Tibial nerve (tissue), 4 donors: ENCODE measurements around the gene GDA. TPM values are rescaled to one million over a fixed set of nuclear protein-coding genes. Genes with fewer than 3 reads are reported as not detected.

Experiments
- DNase-seq, 2 donors: peaks; one replicate each; pipeline ENCODE4 v3.0.0-alpha.2; 2019; ENCODE audit warnings: low spot score in 2 of 2
- H3K27ac ChIP-seq, 4 donors: fragments of 200-600 bp; sonication (generic) in 3 of 4; one replicate each; pipeline ENCODE4 v1.5.1; 2017 to 2019; ENCODE audit warnings: mild to moderate bottlenecking in 1 of 4
- H3K27me3 ChIP-seq, 2 donors: fragments of 200-600 bp; sonication (generic) in 1 of 2; one replicate each; pipeline versions ENCODE4 v1.5.1 to v1.6.0; 2017 to 2019
- H3K36me3 ChIP-seq, 3 donors: fragments of 200-600 bp; sonication (generic); one replicate each; pipeline ENCODE4 v1.5.1; 2018 to 2019
- H3K4me1 ChIP-seq, 4 donors: fragments of 200-600 bp; sonication (generic) in 3 of 4; one replicate each; pipeline ENCODE4 v1.5.1; 2017 to 2019
- H3K4me3 ChIP-seq, 4 donors: fragments of 200-600 bp; sonication (generic) in 3 of 4; one replicate each; pipeline ENCODE4 v1.5.1; 2017 to 2019; ENCODE audit warnings: mild to moderate bottlenecking in 1 of 4, moderate library complexity in 1 of 4
- H3K9me3 ChIP-seq, 4 donors: fragments of 200-600 bp; sonication (generic) in 3 of 4; one replicate each; pipeline ENCODE4 v1.5.1; 2017 to 2019
- CTCF ChIP-seq, 5 experiments: fragments of 200-600 bp in 3 of 5; fragments of 450-650 bp in 2 of 5; sonication (generic) in 3 of 5; IDR thresholded peaks; one replicate each; pipeline ENCODE4 v1.5.1; 2016 to 2019; ENCODE audit warnings: antibody characterized with exemption in 5 of 5, mild to moderate bottlenecking in 3 of 5, moderate library complexity in 2 of 5
- EP300 ChIP-seq, 2 donors: sonication (generic); formaldehyde crosslinking; IDR thresholded peaks; one replicate each; pipeline ENCODE4 v1.6.1; 2017; ENCODE audit warnings: antibody characterized with exemption in 2 of 2, mild to moderate bottlenecking in 1 of 2
- POLR2A ChIP-seq, 2 donors: fragments of 450-650 bp; IDR thresholded peaks; one replicate each; pipeline ENCODE4 v1.6.1; 2017; ENCODE audit warnings: antibody characterized with exemption in 2 of 2, mild to moderate bottlenecking in 2 of 2, moderate library complexity in 2 of 2
- WGBS, 2 donors: methylation state at CpG; one replicate each; pipeline ENCODE4 v1.1.5; 2018; 5-methylcytosine and 5-hydroxymethylcytosine counted together
- total RNA-seq, 4 donors: library from RNA; depleted of rRNA; stranded (reverse); fragments of >200 nt; gene quantifications; one replicate each; pipeline ENCODE4 v1.1.0, GENCODE V29; 2016

The GDA gene
- total RNA-seq, 4 donors from 2014 or later = 1.0 to 1.3 TPM; not detected in 2

DNA sequence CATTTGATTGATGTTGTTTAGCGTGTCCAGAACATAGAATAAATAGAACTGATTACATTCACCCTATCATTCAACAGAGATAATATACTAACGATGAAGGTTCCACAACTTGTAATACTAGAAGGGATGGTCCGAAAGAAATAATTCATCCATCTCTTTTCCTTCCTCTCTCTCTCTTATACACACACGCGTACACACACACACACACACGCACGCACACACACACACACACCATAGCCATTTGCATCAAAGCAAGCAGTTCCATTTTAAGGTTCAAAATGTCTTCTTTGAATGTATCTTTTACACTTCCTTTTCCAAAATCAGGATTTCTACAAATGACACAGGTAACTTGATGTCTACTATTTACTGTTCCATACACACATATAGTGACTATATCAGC lies 887 bp downstream of the GDA start:
- 76 to 81% methylated on average over 7 of the region's 7 CpGs for WGBS, 2 donors

GRCh38 chr9:72150661-72151060 lies 1.4 kb downstream of the GDA start:
- TF ChIP-seq POLR2A (IDR thresholded peaks at IDR 0.05) = no peak
- no peaks in the 10 kb centered on the region for H3K9me3 ChIP-seq
- H3K27me3 ChIP-seq = peaks cover 0 to 15% of the 10 kb centered on the region in 2 donors
- WGBS, 2 donors = 71 to 74% methylated on average over 6 of the region's 6 CpGs
- peak overlapping the region in 1 of 4 donors; percentile 5 for H3K4me3 ChIP-seq
- H3K27ac ChIP-seq = no peak overlapping the region
- no peak for DNase-seq
- no peaks in the 10 kb centered on the region for H3K36me3 ChIP-seq
- peaks cover 0 to 10% (median 2%) of the 10 kb centered on the region in 4 donors for H3K4me1 ChIP-seq

More for the DNA sequence above, 887 bp downstream of the GDA start:
- no peak for TF ChIP-seq EP300 (IDR thresholded peaks at IDR 0.05)
- TF ChIP-seq CTCF (IDR thresholded peaks at IDR 0.05) = no peak
- TF ChIP-seq POLR2A (IDR thresholded peaks at IDR 0.05) = no peak
- no peak for DNase-seq
- Histone ChIP-seq H3K4me1 (peaks cover 0 to 10% (median 2%) of the 10 kb centered on the region in 4 donors), H3K4me3 (peak overlapping the region in 1 of 4 donors; percentile 32), H3K27me3 (peaks cover 0 to 15% of the 10 kb centered on the region in 2 donors), H3K36me3 (no peaks in the 10 kb centered on the region), H3K9me3 (no peaks in the 10 kb centered on the region), H3K27ac (peak overlapping the region in 1 of 4 donors; percentile 45)

GRCh38 chr9:72151104-72151503 lies 1.9 kb downstream of the GDA start:
- peaks cover 0 to 15% of the 10 kb centered on the region in 2 donors for H3K27me3 ChIP-seq
- no peaks in the 10 kb centered on the region for H3K36me3 ChIP-seq
- no peak overlapping the region for H3K27ac ChIP-seq
- H3K4me3 ChIP-seq = no peak overlapping the region
- TF ChIP-seq EP300 (IDR thresholded peaks at IDR 0.05) (no peak), POLR2A (IDR thresholded peaks at IDR 0.05) (no peak), CTCF (IDR thresholded peaks at IDR 0.05) (no peak)
- no peaks in the 10 kb centered on the region for H3K9me3 ChIP-seq
- DNase-seq = no peak
- peaks cover 0 to 10% (median 2%) of the 10 kb centered on the region in 4 donors for H3K4me1 ChIP-seq

DNA sequence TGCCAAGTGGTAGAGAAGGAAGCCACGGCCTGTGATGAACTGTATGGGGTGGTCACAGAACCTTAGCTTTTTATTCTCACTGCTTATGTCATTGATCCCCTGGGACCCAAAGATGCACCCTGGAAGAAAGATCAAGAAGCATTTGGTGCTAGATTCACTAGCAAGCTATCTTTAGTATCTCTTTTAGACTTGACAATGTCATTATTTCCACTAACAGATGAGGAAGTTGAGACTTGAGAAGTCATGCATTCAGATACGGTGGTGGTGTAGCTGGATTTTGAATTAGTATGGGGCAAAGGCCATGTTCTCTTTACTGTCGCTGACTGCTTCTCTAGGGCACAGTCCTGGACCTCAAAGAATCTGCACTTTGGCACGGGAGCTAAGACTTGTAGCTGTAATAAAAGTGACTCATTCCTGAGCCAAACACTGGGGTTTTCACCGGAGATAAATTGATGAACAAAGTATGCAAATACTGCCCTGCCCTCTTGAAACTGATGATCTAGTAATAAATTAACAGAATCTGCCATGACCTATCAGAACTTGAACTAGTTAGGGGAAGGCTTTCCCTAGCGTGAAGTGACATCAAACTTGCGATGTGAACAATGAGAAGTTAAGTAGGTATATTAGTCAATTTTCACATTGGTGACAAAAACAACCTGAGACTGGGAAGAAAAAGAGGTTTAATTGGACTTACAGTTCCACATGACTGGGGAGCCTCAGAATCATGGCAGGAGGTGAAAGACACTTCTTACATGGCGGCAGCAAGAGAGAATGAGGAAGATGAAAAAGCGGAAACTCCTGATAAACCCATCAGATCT lies 5.4 kb downstream of the GDA start:
- WGBS, 2 donors = 74 to 78% methylated on average over 9 of the region's 9 CpGs
- no peak for DNase-seq
- no peak overlapping the region for H3K4me3 ChIP-seq
- peaks cover 0 to 3% (median 0%) of the 10 kb centered on the region in 4 donors for H3K4me1 ChIP-seq
- peaks cover 0 to 5% of the 10 kb centered on the region in 2 donors for H3K27me3 ChIP-seq
- H3K36me3 ChIP-seq = no peaks in the 10 kb centered on the region
- H3K9me3 ChIP-seq = no peaks in the 10 kb centered on the region
- H3K27ac ChIP-seq = no peak overlapping the region
- TF ChIP-seq POLR2A (IDR thresholded peaks at IDR 0.05) (no peak), EP300 (IDR thresholded peaks at IDR 0.05) (no peak), CTCF (IDR thresholded peaks at IDR 0.05) (no peak)

DNA sequence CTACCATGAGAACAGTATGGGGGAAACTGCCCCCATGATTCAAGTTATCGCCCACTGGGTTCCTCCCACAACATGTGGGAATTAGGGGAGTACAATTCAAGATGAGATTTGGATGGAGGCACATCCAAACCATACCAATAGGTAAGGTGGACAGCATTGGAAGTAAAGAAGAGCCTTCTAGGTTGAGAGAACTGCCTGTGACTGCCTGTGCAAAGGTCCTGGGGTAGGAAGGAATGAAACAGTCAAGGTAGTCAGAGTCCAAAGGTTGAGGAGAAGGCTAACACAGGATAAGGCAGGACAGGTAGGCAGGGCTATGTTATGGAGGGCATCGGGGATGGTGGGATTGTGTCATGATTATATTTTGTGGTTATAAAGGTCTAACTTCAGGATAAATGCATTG lies 6.1 kb downstream of the GDA start:
- no peak overlapping the region for H3K4me3 ChIP-seq
- DNase-seq = no peak
- TF ChIP-seq EP300 (IDR thresholded peaks at IDR 0.05) (no peak), CTCF (IDR thresholded peaks at IDR 0.05) (no peak), POLR2A (IDR thresholded peaks at IDR 0.05) (no peak)
- no peaks in the 10 kb centered on the region for H3K36me3 ChIP-seq
- no peaks in the 10 kb centered on the region for H3K9me3 ChIP-seq
- no peaks in the 10 kb centered on the region for H3K27me3 ChIP-seq
- WGBS, 2 donors = 93 to 98% methylated on average over 2 of the region's 2 CpGs
- no peak overlapping the region for H3K27ac ChIP-seq
- H3K4me1 ChIP-seq = no peaks in the 10 kb centered on the region
